Left ventricle myocardium inferior (tissue), 1 donor: Measurements from ENCODE around the gene RNF150. TPM values are rescaled to one million over a fixed set of nuclear protein-coding genes. Genes with fewer than 3 reads are reported as not detected.

Experiments used
- DNase-seq: peaks from one replicate; pipeline ENCODE4 v3.0.0-alpha.2; 2020
- H3K27ac ChIP-seq: fragments of 200-600 bp; replicated peaks from 2 replicates; pipeline ENCODE4 v1.8.0; 2021
- H3K27me3 ChIP-seq: fragments of 200-600 bp; 2 replicates; pipeline ENCODE4 v1.8.0; 2021; ENCODE audit warnings: low read depth
- H3K36me3 ChIP-seq: fragments of 200-600 bp; 2 replicates; pipeline ENCODE4 v1.8.0; 2021
- H3K4me1 ChIP-seq: fragments of 200-600 bp; 2 replicates; pipeline ENCODE4 v1.8.0; 2021
- H3K4me3 ChIP-seq: fragments of 200-600 bp; 2 replicates; pipeline ENCODE4 v1.8.0; 2021; ENCODE audit warnings: mild to moderate bottlenecking, moderate library complexity
- H3K9me3 ChIP-seq: fragments of 200-600 bp; replicated peaks from 2 replicates; pipeline ENCODE4 v1.8.0; 2021
- intact Hi-C: fragments of 100-400 bp; cut with micrococcal nuclease; formaldehyde crosslinking; loops from one replicate; pipeline ENCODE4 v1.11.0; 2022
- total RNA-seq: library from RNA; stranded (reverse); fragmentation: NEBNext Ultra II Directional; extraction: Animal tissue kit (Norgen Biotek cat#: 25700); gene quantifications from one replicate; pipeline ENCODE4 v1.2.1, GENCODE V29; 2021
- TF ChIP-seq, protein P1 (sequence below): fragments of 200-600 bp; IDR thresholded peaks from 2 replicates; pipeline ENCODE4 v1.8.0; 2021; ENCODE audit warnings: antibody characterized with exemption, mild to moderate bottlenecking, borderline replicate concordance
- donor health status: DM: no; HTN: yes; CAD: no; lungs with severe emphysema.

RNF150 gene
- total RNA-seq, 1 donor from 2014 or later, result 68.0 TPM

DNA sequence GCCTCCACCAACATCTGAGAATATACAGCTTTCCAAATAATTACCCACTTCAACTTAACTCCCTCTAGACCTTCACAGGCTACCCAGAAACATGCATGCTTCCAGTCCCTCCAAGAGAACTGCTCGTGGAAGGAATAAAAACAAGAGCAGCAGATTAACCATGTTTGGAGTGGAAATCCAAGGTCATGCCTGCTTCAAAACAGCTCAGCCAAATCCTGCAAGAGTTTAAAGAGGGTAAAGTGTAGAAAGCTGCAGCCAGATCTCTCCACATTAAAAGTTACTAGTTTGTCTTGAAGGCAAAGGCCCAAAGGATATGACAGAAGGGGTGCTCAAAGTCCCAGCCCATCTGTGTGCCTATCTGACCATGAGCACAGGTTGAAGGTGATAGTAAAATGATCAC, 139.3 kb downstream of the RNF150 start:
- peaks cover 48% of the 10 kb centered on the region for H3K4me1 ChIP-seq
- H3K27ac ChIP-seq, result peak overlapping the region; percentile 69
- intact Hi-C loops, result no loop called here
- DNase-seq, result no peak
- TF ChIP-seq, protein P1, sequence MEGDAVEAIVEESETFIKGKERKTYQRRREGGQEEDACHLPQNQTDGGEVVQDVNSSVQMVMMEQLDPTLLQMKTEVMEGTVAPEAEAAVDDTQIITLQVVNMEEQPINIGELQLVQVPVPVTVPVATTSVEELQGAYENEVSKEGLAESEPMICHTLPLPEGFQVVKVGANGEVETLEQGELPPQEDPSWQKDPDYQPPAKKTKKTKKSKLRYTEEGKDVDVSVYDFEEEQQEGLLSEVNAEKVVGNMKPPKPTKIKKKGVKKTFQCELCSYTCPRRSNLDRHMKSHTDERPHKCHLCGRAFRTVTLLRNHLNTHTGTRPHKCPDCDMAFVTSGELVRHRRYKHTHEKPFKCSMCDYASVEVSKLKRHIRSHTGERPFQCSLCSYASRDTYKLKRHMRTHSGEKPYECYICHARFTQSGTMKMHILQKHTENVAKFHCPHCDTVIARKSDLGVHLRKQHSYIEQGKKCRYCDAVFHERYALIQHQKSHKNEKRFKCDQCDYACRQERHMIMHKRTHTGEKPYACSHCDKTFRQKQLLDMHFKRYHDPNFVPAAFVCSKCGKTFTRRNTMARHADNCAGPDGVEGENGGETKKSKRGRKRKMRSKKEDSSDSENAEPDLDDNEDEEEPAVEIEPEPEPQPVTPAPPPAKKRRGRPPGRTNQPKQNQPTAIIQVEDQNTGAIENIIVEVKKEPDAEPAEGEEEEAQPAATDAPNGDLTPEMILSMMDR, result no peak
- H3K9me3 ChIP-seq, result no peaks in the 10 kb centered on the region
- no peaks in the 10 kb centered on the region for H3K27me3 ChIP-seq
- H3K4me3 ChIP-seq, result no peak overlapping the region
- no peaks in the 10 kb centered on the region for H3K36me3 ChIP-seq

DNA sequence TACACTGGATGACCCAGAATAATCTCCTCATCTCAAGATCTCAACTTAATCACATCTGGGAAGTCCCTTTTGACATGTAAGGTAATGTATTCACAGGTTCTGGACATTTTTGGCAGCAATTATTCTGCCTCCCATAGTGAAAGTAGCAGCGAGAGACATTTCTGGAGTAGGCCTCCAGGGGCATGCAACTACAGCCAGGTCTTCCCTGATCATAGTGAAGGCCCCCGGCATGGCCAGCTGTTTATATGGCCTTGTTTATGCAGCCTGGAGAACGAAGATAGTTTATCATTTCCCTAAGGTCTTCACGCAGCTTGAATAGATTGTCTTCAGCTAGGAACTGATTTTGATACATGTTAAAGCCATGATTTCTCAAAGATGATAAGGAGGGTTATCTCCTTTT, 139.9 kb downstream of the RNF150 start:
- H3K27ac ChIP-seq, result peak overlapping the region; percentile 69
- no peak overlapping the region for H3K4me3 ChIP-seq
- no peaks in the 10 kb centered on the region for H3K27me3 ChIP-seq
- no peaks in the 10 kb centered on the region for H3K9me3 ChIP-seq
- intact Hi-C loops, result no loop called here
- no peak for DNase-seq
- peaks cover 43% of the 10 kb centered on the region for H3K4me1 ChIP-seq
- TF ChIP-seq, protein P1, result no peak
- H3K36me3 ChIP-seq, result no peaks in the 10 kb centered on the region

DNA sequence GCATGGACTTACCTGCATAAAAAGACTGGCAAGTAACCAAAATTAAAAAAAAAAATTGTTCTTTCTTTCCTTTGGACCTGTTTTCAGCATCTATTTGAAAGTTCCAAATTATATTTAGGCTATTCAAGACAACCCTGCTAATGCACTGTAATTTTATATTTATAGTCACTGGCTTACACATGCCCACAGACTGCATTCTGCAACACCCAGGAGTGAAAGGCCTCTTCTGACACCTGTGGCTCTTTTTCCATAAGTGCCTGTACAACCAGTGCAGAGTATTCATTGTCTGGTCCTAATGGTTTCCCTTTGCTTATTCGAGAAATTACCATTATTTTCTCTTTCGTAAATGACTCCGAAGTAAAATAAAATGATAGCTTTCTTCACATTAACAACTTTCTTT, 143.3 kb downstream of the RNF150 start:
- intact Hi-C loops, result no loop called here
- Histone ChIP-seq H3K9me3 (no peaks in the 10 kb centered on the region), H3K36me3 (no peaks in the 10 kb centered on the region), H3K27ac (peak overlapping the region; percentile 66), H3K4me1 (peaks cover 47% of the 10 kb centered on the region), H3K27me3 (no peaks in the 10 kb centered on the region), H3K4me3 (no peak overlapping the region)
- DNase-seq, result no peak
- TF ChIP-seq, protein P1, result no peak

DNA sequence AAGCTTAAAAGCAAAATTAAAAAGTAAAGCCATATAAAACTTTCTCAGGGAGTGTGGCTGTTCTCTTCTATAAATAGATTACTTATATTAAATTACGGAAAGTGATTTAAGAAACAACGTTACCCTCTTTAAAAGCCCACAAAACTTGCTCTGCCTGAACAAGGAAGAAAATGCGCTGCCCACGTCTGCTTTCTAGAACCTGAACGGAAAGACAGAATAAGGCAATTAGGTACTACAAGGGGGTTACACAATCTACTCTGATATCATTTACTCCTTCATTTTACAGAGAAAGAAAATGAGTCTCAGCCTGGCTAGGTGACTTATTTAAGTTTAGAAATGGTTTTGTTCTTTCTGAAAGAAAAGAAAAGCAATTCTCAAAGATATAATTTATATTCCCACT, 147.2 kb downstream of the RNF150 start:
- Histone ChIP-seq H3K4me3 (no peak overlapping the region), H3K9me3 (peaks cover 6% of the 10 kb centered on the region), H3K36me3 (no peaks in the 10 kb centered on the region), H3K27ac (peak overlapping the region; percentile 58), H3K4me1 (peaks cover 66% of the 10 kb centered on the region), H3K27me3 (no peaks in the 10 kb centered on the region)
- TF ChIP-seq, protein P1, result no peak
- intact Hi-C loops, result no loop called here
- DNase-seq, result no peak

DNA sequence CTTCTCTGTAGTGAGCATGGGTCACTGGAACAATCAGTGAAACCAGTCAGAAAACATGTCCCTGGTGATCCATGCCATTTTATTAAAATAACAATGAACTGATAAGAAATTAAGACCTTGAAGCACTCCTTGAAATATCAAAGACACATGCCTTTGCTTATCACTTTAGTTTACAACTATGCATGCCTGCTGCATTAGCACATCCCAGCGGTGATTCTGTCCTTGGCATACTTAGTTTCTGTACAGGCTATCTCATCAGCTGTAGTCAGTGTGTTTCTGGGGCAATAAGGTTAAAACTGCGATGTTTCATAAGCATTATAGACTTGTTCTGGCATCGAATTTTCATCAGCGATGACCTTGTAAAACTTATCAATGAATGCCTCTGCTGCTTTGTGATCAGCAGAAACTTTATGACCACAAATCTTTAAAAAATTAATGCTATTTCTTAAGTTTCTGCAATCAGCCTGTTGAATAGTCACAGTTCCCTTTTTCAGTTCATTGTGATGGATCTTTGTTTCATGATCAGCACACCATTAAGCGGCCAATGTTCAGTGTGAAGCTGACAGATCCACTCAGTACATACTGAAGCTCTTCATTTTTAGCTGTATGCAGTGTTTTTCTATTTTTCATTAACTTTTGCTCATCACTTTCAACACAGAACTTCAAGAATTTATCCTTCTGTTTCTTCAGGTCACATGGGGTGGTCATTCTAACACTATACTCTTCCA, 150.5 kb downstream of the RNF150 start:
- Histone ChIP-seq H3K27ac (peak overlapping the region; percentile 58), H3K4me1 (peaks cover 56% of the 10 kb centered on the region)
- TF ChIP-seq, protein P1, result no peak

More for the DNA sequence above, 150.5 kb downstream of the RNF150 start:
- no peaks in the 10 kb centered on the region for H3K36me3 ChIP-seq
- H3K27me3 ChIP-seq, result no peaks in the 10 kb centered on the region
- H3K4me3 ChIP-seq, result no peak overlapping the region
- peaks cover 6% of the 10 kb centered on the region for H3K9me3 ChIP-seq
- no peak for DNase-seq
- intact Hi-C loops, result no loop called here
